HepG2 (cell line): ENCODE measurements around the gene CYP27B1. TPM values are rescaled to one million over a fixed set of nuclear protein-coding genes. Genes with fewer than 3 reads are reported as not detected.

Experiments
- CENPT ChIP-seq: sonication (generic); formaldehyde crosslinking; IDR thresholded peaks from 2 replicates; pipeline ENCODE4 v1.8.0; 2022; ENCODE audit warnings: low read depth, mild to moderate bottlenecking, moderate library complexity, missing genetic modification reagents
- CERS6 ChIP-seq: sonication (generic); formaldehyde crosslinking; IDR thresholded peaks from 2 replicates; pipeline ENCODE4 v1.5.0; 2020; ENCODE audit warnings: missing genetic modification reagents
- CHD2 ChIP-seq: IDR thresholded peaks from 2 replicates; pipeline ENCODE4 v1.6.1; 2011; ENCODE audit warnings: low read depth, low read length, improper control_type of control experiment
- DBP ChIP-seq: sonication (generic); formaldehyde crosslinking; IDR thresholded peaks from 2 replicates; pipeline ENCODE4 v1.4.0; 2020; ENCODE audit warnings: missing genetic modification reagents; ENCODE audit errors: not compliant biosample characterization
- EED ChIP-seq: sonication (generic); formaldehyde crosslinking; IDR thresholded peaks from 2 replicates; pipeline ENCODE4 v1.5.0; 2020; ENCODE audit warnings: mild to moderate bottlenecking, missing genetic modification reagents
- IRF1 ChIP-seq: sonication (generic); formaldehyde crosslinking; IDR thresholded peaks from 2 replicates; pipeline ENCODE4 v1.4.0; 2020; ENCODE audit warnings: low read depth, mild to moderate bottlenecking, missing genetic modification reagents
- JUN ChIP-seq: sonication (generic); formaldehyde crosslinking; IDR thresholded peaks from 2 replicates; pipeline ENCODE4 v1.4.0; 2020; ENCODE audit warnings: mild to moderate bottlenecking, missing genetic modification reagents
- NFAT5 ChIP-seq: sonication (generic); formaldehyde crosslinking; IDR thresholded peaks from 2 replicates; pipeline ENCODE4 v1.4.0; 2020; ENCODE audit warnings: missing genetic modification reagents
- PHF20 ChIP-seq: sonication (generic); formaldehyde crosslinking; IDR thresholded peaks from 2 replicates; pipeline ENCODE4 v1.5.0; 2020; ENCODE audit warnings: mild to moderate bottlenecking, missing genetic modification reagents
- SIN3A ChIP-seq: IDR thresholded peaks from 2 replicates; pipeline ENCODE4 v1.6.1; 2011; ENCODE audit warnings: low read depth, mild to moderate bottlenecking, control low read depth, low read length, borderline replicate concordance
- SNRNP70 ChIP-seq: fragments of 200-400 bp; formaldehyde crosslinking; IDR thresholded peaks from 2 replicates; pipeline ENCODE4 v1.6.1; 2017; ENCODE audit warnings: mild to moderate bottlenecking, low read depth, low read length, moderate library complexity
- TBX2 ChIP-seq: sonication (generic); formaldehyde crosslinking; IDR thresholded peaks from 2 replicates; pipeline ENCODE4 v1.5.0; 2020; ENCODE audit warnings: missing genetic modification reagents, mild to moderate bottlenecking, borderline replicate concordance
- ZNF430 ChIP-seq: sonication (generic); formaldehyde crosslinking; IDR thresholded peaks from 2 replicates; pipeline ENCODE4 v1.9.0; 2021; ENCODE audit warnings: mild to moderate bottlenecking, missing genetic modification reagents
- ZNF503 ChIP-seq: sonication (generic); formaldehyde crosslinking; IDR thresholded peaks from 2 replicates; pipeline ENCODE4 v1.4.0; 2020; ENCODE audit warnings: missing genetic modification reagents
- ZNF678 ChIP-seq: sonication (generic); formaldehyde crosslinking; IDR thresholded peaks from 2 replicates; pipeline ENCODE4 v1.4.0; 2020; ENCODE audit warnings: mild to moderate bottlenecking, missing genetic modification reagents
- ZNF747 ChIP-seq: sonication (generic); formaldehyde crosslinking; IDR thresholded peaks from 2 replicates; pipeline ENCODE4 v1.8.1; 2023; ENCODE audit warnings: missing genetic modification reagents, mild to moderate bottlenecking, borderline replicate concordance
- polyA plus RNA-seq, 8 experiments: library from polyadenylated mRNA; depleted of rRNA in 3 of 8; stranded (reverse) in 7 of 8; unstranded in 1 of 8; fragments of >200 nt; fragmentation: Illumina TruSeq in 4 of 8; extraction: Trizol in 4 of 8; gene quantifications; 2 replicates each; pipeline versions ENCODE4 v1.2.1 to v1.2.3, GENCODE V29; 2011 to 2016; ENCODE audit warnings: low read depth in 4 of 8, missing spikeins in 1 of 8, mixed read lengths in 1 of 8; ENCODE audit not compliant: insufficient read depth in 1 of 8
- total RNA-seq, 5 experiments: library from RNA; depleted of rRNA; stranded (reverse); fragments of >200 nt; fragmentation: Illumina TruSeq; extraction: Trizol; gene quantifications; 2 replicates each; pipeline ENCODE4 v1.2.3, GENCODE V29; 2016; ENCODE audit warnings: low read depth in 1 of 5

CYP27B1 gene
- total and polyA plus RNA-seq, 2 of the 13 experiments (the other 11 are each of a cell fraction or from before 2014, with no cell fraction given), result 2.3 to 3.0 TPM

GRCh38 chr12:57765003-57765697 lies 1.7 kb downstream of the CYP27B1 start (continued):
- TF ChIP-seq ZNF678 (CRISPR knock-in tag), result no peak
- no peak for TF ChIP-seq NFAT5
- no peak for TF ChIP-seq CERS6
- no peak for TF ChIP-seq IRF1 (CRISPR knock-in tag)
- TF ChIP-seq JUN (CRISPR knock-in tag), result no peak
- TF ChIP-seq ZNF747 (CRISPR knock-in tag), result no peak
- no peak for TF ChIP-seq TBX2 (CRISPR knock-in tag)
- TF ChIP-seq EED (CRISPR knock-in tag), result no peak
- TF ChIP-seq CHD2, result no peak
- TF ChIP-seq PHF20 (CRISPR knock-in tag), result no peak
- TF ChIP-seq SIN3A, result no peak
- TF ChIP-seq DBP (CRISPR knock-in tag), result no peak
- no peak for TF ChIP-seq ZNF503 (CRISPR knock-in tag)
- no peak for TF ChIP-seq SNRNP70
- no peak for TF ChIP-seq CENPT
- TF ChIP-seq ZNF430 (CRISPR knock-in tag), result no peak
